Activated gamma-delta T cell treated with Interleukin-2 at 50 U/mL for 16 hours (primary cell): ENCODE measurements around the gene BAX.
A peak's percentile ranks its signal among the peaks of the same experiment; 100 is the strongest.

ENCODE experiments used
- DNase-seq: peaks from one replicate; pipeline ENCODE4 v3.0.0-alpha.2; 2020

BAX gene

DNA sequence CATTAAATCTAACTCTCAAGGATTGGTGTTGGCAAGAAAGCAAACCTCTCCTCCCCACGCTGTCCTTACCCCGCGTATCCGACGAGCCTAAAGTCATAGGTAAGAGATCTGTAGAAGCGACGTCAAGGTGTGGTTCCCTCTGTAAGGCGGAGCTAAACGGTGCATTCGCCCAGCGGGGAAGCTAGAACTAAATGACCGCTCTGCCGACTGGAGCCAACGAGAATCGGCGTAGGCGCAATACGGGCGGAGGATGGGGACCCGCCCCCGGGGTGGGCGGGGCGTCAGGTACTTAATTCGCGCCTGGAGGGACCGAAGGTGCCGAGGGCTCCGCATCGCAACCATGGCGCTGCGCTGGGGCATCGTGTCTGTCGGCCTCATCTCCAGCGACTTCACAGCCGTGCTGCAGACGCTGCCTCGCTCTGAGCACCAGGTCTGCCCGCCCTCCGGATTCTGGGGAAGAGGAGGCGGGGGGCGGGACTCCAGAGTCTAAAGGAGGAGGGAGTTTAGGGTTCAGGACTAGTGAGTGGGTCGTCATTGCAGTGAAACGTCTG, 21.2 kb upstream of the BAX start, which contains the start of gene DHDH:
DHDH (plus strand) TSS at position 318 of the 551 bp plus-strand sequence; CDS start at position 341, 23 bp downstream.
- DNase-seq, result peak; percentile 85

DNA sequence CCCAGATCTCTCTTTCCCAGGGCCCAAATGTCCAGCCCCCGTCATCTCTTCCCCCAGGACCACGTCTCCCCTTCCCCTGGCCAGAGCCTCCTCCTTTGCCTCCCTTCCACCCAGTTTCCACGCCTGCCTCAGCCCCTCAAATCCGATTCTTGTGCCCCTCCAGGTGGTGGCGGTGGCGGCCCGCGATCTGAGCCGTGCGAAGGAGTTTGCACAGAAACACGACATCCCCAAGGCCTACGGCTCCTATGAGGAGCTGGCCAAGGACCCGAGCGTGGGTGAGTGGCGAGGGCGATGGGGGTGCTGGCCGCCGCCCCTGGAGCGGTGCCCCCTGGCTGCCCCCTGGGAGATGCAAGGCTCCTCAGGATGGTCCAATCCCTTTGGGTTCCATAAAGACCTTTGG, 19.8 kb upstream of the BAX start:
- no peak for DNase-seq

DNA sequence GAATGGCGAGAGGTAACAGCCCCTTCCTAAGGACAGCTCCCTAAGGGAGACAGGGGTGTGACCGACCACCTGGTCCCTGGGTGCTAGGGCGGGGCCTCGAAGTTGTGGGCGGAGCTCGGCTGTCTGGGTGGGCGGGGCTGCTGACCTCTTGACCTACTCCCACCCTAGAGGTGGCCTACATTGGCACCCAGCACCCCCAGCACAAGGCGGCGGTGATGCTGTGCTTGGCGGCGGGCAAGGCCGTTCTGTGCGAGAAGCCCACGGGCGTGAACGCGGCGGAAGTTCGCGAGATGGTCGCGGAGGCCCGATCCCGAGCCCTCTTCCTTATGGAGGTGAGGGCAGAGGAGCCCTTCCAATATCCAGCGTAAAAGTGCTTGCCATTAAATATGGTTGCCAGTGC, 18.8 kb upstream of the BAX start:
- no peak for DNase-seq

DNA sequence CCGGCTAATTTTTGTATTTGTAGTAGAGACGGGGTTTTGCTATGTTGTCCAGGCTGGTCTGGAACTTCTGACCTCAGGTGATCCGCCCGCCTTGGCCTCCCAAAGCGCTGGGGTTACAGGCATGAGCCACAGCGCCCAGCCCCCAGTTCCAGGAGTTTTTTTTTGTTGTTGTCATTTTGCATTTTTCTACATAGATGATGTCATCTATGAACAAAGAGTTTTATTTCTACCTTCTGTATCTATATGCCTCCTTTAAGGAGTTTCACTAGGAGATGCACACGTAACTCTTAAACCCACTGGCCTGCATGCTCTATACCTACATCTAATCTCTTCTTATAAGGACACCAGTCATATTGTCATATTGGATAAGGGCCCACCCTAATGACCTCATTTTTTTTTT, 16.4 kb upstream of the BAX start:
- DNase-seq, result no peak

- no peak for DNase-seq
Observed at GRCh38 chr19:48940902-48941301, 13.8 kb upstream of the BAX start.

DNA sequence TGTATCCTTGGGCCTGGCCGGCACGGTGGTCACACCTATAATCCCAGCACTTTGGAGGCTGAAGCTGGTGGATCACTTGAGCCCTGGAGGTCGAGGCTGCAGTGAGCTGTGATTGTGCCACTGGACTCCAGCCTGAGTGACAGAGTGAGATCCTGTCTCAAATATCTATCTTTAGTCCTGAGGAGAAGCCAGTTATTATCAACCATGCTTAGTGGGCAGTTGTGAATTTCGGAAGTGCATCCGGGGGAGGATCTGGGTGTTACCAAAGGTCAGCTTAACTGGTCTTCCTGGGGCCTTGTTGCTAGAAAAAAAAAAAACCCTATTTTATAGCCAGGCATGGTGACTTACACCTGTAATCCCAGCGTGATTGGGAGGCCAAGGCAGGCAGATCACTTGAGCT, 11.6 kb upstream of the BAX start:
- DNase-seq, result no peak

GRCh38 chr19:48945415-48945814, 9.3 kb upstream of the BAX start:
- DNase-seq, result no peak

GRCh38 chr19:48945817-48946216, 8.9 kb upstream of the BAX start:
- DNase-seq, result no peak

- DNase-seq, result no peak
Observed at GRCh38 chr19:48946463-48947257, 8.0 kb upstream of the BAX start.

DNA sequence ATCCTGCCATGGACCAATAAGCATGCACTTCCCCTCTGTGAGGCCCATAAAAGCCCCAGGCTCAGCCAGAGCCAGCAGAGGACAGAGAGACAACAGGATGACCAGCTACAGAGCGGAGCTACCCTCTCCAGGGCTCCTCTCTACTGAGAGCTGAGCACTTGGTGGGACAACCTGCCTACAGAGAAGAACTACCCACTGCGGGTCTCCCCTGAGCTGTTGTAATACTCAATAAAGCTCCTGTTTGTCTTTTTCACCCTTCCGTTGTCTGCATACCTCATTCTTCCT, 7.5 kb upstream of the BAX start:
- no peak for DNase-seq

DNA sequence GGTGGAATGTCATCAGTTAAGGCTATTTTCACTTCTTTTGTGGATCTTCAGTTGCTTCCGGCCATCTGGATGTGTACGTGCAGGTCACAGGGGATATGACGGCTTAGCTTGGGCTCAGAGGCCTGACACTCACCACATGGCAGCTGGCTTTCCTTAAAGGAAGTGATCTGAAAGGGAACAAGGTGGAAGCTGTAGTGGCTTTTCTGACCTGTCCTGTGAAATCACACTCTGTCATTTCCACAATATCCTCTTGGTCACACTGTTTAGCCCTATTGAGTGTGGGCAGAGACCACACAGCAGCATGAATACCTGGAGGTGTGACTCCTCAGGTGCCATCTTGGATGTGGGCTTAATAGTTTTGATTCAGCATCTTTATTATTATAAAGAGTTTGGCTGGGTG, 4.5 kb upstream of the BAX start:
- DNase-seq, result no peak

DNA sequence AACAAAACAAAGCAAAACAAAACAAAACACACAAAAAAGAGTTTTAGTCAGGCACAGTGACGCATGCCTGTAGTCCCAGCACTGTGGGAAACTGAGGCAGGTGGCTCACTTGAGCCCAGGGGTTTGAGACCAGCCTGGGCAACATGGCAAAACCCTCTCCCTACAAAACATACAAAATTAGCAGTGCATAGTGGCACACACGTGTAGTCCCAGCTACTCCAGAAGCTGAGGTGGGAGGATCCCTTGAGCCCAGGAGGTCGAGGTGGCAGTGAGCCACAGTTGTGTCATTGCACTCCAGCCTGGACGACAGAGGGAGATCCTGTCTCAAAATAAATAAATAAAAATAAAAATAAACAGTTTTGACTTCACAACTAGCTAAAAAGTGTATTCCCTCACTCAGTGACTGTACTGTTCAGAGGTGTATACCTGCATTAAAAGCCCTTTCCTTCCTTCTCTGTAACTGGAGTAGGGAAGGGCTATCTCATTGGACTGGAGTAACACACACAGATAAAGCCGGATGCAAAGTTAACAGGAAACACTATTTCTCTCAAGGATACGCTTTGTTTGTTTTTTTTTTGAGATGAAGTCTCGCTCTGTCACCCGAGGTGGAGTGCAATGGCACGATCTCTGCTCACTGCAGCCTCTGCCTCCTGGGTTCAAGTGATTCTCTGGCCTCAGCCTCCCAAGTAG, 3.7 kb upstream of the BAX start:
- no peak for DNase-seq

- no peak for DNase-seq
Observed at GRCh38 chr19:48953141-48953540, 1.5 kb upstream of the BAX start.

GRCh38 chr19:48953990-48954594, 583 bp upstream of the BAX start:
- DNase-seq, result no peak

DNA sequence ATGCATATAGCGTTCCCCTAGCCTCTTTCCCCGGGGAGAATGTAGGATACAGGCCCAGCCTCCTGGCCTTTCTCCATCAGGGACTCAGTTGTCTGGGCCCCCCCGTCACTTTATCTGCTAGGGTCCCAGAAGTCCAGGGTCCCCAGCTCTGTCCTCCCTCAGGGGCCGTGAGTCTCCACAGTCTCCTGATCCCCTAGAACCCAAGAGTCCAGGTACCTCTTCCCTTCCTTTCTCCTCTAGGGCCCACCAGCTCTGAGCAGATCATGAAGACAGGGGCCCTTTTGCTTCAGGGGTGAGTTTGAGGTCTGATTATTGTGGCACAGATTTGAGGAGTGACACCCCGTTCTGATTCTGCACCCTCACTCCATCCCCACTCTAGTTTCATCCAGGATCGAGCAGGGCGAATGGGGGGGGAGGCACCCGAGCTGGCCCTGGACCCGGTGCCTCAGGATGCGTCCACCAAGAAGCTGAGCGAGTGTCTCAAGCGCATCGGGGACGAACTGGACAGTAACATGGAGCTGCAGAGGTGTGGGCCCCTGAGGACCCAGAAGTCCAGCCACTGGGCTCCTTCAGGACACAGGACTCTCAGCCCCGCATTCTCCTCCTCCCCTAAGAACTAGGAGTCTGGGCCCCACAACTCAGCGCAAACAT, 758 bp downstream of the BAX start:
- DNase-seq, result no peak

DNA sequence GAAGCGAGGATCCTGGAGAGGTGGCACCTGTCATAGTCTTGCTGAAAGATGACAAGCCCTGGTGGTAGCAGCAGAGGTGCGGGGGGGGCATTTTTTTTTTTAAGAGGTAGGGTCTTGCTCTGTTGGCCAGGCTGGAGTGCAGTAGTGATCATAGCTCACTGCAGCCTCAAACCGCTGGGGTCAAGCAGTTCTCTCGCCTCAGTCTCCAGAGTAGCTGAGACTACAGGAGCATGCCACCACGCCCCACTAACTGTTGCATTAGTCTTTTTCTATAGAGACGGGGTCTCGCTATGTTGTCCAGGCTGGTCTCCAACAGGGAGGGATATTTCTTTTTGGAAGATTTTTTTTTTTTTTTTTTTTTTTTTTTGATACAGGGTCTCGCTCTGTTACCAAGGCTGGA, 3.3 kb downstream of the BAX start:
- DNase-seq, result no peak

GRCh38 chr19:48959341-48960239, 4.9 kb downstream of the BAX start:
- no peak for DNase-seq

- no peak for DNase-seq
Observed at GRCh38 chr19:48961051-48961649, 6.5 kb downstream of the BAX start.

GRCh38 chr19:48961673-48962028, 7.0 kb downstream of the BAX start:
- DNase-seq, result no peak

DNA sequence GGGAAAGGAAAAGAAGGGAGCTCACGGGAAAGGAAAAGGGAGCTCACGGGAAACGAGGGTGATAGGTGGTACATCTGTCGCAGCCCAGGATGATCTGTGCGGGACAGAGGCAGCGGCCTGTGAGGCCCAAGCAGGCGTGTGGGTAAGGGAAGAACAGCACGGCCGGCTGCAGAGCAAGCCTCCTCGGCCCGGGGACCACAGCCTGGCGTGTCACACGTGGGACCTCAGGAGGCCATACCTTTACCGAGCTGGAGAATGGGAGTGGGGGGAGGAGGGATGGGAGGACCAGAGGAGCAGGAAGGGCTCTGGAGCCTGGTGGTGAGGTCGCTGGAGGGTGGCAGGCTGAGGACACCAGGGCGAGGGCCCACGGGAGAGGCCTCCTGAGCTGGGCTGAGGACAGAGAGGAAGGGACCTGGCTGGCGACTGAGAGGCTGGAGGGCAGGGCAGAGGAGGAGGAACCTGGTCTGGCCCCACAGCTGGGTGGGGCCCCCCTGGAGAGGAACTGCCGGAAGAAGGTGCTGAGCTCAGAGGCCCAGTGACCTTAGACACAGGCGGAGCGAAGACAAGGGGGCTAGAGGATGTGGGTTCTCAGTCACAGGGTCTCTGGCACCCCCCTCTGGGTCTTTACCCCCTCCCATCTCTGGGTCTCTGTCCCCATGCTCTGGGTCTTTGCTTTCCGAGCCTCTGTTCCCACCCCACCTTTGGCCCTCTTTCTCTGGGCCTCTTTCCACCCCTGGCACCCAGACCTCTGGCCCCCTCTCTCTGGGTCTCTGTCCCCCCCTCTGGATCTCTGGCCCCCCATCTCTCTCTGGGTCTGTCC, 7.6 kb downstream of the BAX start:
- peak; percentile 34 for DNase-seq

DNA sequence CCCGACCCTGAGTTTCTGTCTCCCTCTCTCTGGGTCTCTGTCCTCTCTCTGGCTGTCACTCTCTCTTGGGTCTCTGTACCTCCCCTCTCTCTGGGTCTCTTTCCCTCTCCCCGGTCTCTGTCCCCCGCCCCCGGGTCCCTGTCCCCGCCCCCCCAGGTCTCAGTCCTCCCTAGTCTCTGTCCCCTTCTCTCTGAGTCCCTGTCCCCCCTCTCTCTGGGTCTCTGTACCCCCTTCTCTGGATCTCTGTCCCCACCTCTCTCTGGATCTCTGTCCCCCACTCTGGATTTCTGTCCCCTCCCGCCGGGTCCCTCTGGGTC, 8.1 kb downstream of the BAX start:
- no peak for DNase-seq
